Body of pancreas (tissue), 4 donors: Measurements from ENCODE around the gene MACROH2A1.

Experiments used
- POLR2A ChIP-seq, 3 donors: fragments of 450-650 bp; IDR thresholded peaks; one replicate each; pipeline ENCODE4 v1.6.1; 2016; ENCODE audit warnings: antibody characterized with exemption in 3 of 3, mild to moderate bottlenecking in 2 of 3
- TF ChIP-seq, protein P1 (sequence below), 7 experiments: fragments of 450-650 bp in 4 of 7; fragments of 200-600 bp in 3 of 7; sonication (generic) in 3 of 7; IDR thresholded peaks; one replicate each; pipeline ENCODE4 v1.5.1; 2016 to 2019; ENCODE audit warnings: antibody characterized with exemption in 7 of 7

DNA sequence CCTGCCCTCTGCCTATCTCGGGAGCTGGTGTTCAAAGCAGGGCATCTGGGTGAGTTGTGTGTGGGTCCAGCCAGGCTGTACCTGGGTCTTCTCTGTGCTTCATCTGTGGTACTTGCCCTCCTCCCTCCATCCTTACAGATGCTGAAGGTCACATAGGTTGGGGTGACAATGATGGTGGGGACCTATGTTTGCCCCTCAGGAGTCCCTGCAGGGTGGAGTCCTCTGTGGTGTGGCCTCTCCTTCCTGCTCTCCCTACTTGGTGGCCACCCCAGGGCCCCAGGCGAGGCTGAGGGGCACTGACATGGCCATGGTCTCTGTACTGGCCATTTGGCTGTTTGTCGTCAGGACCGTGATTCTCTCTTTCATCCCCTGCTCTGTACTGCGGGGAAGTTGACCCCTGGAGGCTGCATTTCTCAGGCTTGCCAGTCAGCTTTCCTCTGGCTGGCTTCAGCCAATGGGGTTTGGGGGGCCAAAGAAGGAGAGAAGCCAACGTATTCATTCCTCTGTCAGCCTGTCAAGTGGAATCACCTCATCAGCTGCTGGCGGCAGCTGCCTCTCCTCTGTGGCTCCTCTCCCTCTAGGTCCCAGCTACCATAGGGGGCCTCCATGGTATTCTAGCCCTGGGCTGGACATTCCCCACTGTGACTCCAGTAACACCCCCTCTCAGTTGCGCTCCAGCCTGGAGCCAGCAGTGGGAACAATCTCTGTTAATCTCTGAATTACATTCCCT, 43.6 kb upstream of the MACROH2A1 start:
- TF ChIP-seq, protein P1, sequence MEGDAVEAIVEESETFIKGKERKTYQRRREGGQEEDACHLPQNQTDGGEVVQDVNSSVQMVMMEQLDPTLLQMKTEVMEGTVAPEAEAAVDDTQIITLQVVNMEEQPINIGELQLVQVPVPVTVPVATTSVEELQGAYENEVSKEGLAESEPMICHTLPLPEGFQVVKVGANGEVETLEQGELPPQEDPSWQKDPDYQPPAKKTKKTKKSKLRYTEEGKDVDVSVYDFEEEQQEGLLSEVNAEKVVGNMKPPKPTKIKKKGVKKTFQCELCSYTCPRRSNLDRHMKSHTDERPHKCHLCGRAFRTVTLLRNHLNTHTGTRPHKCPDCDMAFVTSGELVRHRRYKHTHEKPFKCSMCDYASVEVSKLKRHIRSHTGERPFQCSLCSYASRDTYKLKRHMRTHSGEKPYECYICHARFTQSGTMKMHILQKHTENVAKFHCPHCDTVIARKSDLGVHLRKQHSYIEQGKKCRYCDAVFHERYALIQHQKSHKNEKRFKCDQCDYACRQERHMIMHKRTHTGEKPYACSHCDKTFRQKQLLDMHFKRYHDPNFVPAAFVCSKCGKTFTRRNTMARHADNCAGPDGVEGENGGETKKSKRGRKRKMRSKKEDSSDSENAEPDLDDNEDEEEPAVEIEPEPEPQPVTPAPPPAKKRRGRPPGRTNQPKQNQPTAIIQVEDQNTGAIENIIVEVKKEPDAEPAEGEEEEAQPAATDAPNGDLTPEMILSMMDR (IDR thresholded peaks at IDR 0.05): no peak
- no peak for TF ChIP-seq POLR2A (IDR thresholded peaks at IDR 0.05)
